Measurements from ENCODE around the gene OR5A1. TPM values are rescaled to one million over a fixed set of nuclear protein-coding genes. Genes with fewer than 3 reads are reported as not detected.

The OR5A1 gene
- polyA plus RNA-seq, 2 donors: not detected

- H3K27ac ChIP-seq (ENCODE audit: low read depth in 2 of 2, low read length in 1 of 2): no peak overlapping the region
- no peaks in the 10 kb centered on the region for H3K9me3 ChIP-seq (ENCODE audit: control insufficient read depth in 2 of 2, insufficient read depth in 1 of 2, low read depth in 1 of 2, low read length in 1 of 2)
- no peak overlapping the region for H3K4me3 ChIP-seq (ENCODE audit: low read depth in 1 of 2, low read length in 2 of 2)
- H3K36me3 ChIP-seq (ENCODE audit: control insufficient read depth in 2 of 2, insufficient read depth in 2 of 2, low read length in 1 of 2): no peaks in the 10 kb centered on the region
- 36 to 44% methylated on average over 5 of the region's 5 CpGs for WGBS, 2 donors
- no peaks in the 10 kb centered on the region for H3K4me1 ChIP-seq (ENCODE audit: control insufficient read depth in 2 of 2, insufficient read depth in 2 of 2, low read length in 1 of 2)
- no peaks in the 10 kb centered on the region for H3K27me3 ChIP-seq (ENCODE audit: control insufficient read depth in 1 of 2, insufficient read depth in 2 of 2, low read length in 2 of 2)
These were observed 26.9 kb downstream of the OR5A1 start for GRCh38 chr11:59463190-59463641.

- Histone ChIP-seq H3K4me3 (ENCODE audit: low read depth in 1 of 2, low read length in 2 of 2) (no peak within 1 kb of the TSS), H3K27me3 (ENCODE audit: control insufficient read depth in 1 of 2, insufficient read depth in 2 of 2, low read length in 2 of 2) (no peaks in the 10 kb centered on the region), H3K36me3 (ENCODE audit: control insufficient read depth in 2 of 2, insufficient read depth in 2 of 2, low read length in 1 of 2) (no peaks in the 10 kb centered on the region), H3K4me1 (ENCODE audit: control insufficient read depth in 2 of 2, insufficient read depth in 2 of 2, low read length in 1 of 2) (no peaks in the 10 kb centered on the region), H3K27ac (ENCODE audit: low read depth in 2 of 2, low read length in 1 of 2) (no peak within 1 kb of the TSS), H3K9me3 (ENCODE audit: control insufficient read depth in 2 of 2, insufficient read depth in 1 of 2, low read depth in 1 of 2, low read length in 1 of 2) (no peaks in the 10 kb centered on the region)
These were observed 36.7 kb downstream of the OR5A1 start, which contains the start of gene OR4D10 for GRCh38 chr11:59473015-59473414. Gene OR4D10, plus strand, starts transcription at chr11:59473315. Its CDS starts 4,115 bp downstream, at chr11:59477430.

- H3K27me3 ChIP-seq (ENCODE audit: control insufficient read depth in 1 of 2, insufficient read depth in 2 of 2, low read length in 2 of 2): no peaks in the 10 kb centered on the region
- no peaks in the 10 kb centered on the region for H3K36me3 ChIP-seq (ENCODE audit: control insufficient read depth in 2 of 2, insufficient read depth in 2 of 2, low read length in 1 of 2)
- H3K9me3 ChIP-seq (ENCODE audit: control insufficient read depth in 2 of 2, insufficient read depth in 1 of 2, low read depth in 1 of 2, low read length in 1 of 2): no peaks in the 10 kb centered on the region
- no peaks in the 10 kb centered on the region for H3K4me1 ChIP-seq (ENCODE audit: control insufficient read depth in 2 of 2, insufficient read depth in 2 of 2, low read length in 1 of 2)
- no peak overlapping the region for H3K4me3 ChIP-seq (ENCODE audit: low read depth in 1 of 2, low read length in 2 of 2)
- H3K27ac ChIP-seq (ENCODE audit: low read depth in 2 of 2, low read length in 1 of 2): no peak overlapping the region
- WGBS, 2 donors: 61 to 62% methylated on average over 9 of the region's 9 CpGs
These were observed 38.9 kb downstream of the OR5A1 start for GRCh38 chr11:59475176-59475575.

GRCh38 chr11:59479906-59480305 is 43.6 kb downstream of the OR5A1 start:
- no peaks in the 10 kb centered on the region for H3K9me3 ChIP-seq (ENCODE audit: control insufficient read depth in 2 of 2, insufficient read depth in 1 of 2, low read depth in 1 of 2, low read length in 1 of 2)
- no peaks in the 10 kb centered on the region for H3K4me1 ChIP-seq (ENCODE audit: control insufficient read depth in 2 of 2, insufficient read depth in 2 of 2, low read length in 1 of 2)
- no peak overlapping the region for H3K27ac ChIP-seq (ENCODE audit: low read depth in 2 of 2, low read length in 1 of 2)
- no peaks in the 10 kb centered on the region for H3K36me3 ChIP-seq (ENCODE audit: control insufficient read depth in 2 of 2, insufficient read depth in 2 of 2, low read length in 1 of 2)
- H3K27me3 ChIP-seq (ENCODE audit: control insufficient read depth in 1 of 2, insufficient read depth in 2 of 2, low read length in 2 of 2): no peaks in the 10 kb centered on the region
- H3K4me3 ChIP-seq (ENCODE audit: low read depth in 1 of 2, low read length in 2 of 2): no peak overlapping the region

DNA sequence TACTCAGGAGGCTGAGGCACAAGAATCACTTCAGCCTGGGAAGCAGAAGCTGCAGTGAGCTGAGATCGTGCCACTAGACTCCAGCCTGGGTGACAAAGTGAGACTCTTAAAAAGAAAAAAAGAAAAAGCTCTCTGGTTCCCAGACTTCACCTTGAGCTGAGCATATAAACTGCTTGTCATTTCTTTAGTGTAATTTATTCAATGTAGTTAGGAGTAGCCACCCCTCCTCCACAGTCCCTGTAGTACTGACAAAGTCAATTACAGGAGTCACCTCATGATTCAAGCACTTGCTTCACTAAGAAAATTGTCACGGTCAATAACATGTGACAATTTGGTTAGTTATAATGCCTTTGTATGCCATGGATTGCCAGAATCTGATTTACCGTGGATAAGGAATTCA is 44.1 kb downstream of the OR5A1 start:
- no peaks in the 10 kb centered on the region for H3K27me3 ChIP-seq (ENCODE audit: control insufficient read depth in 1 of 2, insufficient read depth in 2 of 2, low read length in 2 of 2)
- no peak overlapping the region for H3K4me3 ChIP-seq (ENCODE audit: low read depth in 1 of 2, low read length in 2 of 2)
- no peaks in the 10 kb centered on the region for H3K4me1 ChIP-seq (ENCODE audit: control insufficient read depth in 2 of 2, insufficient read depth in 2 of 2, low read length in 1 of 2)
- WGBS, 2 donors: 81 to 86% methylated on average over 3 of the region's 3 CpGs
- no peaks in the 10 kb centered on the region for H3K9me3 ChIP-seq (ENCODE audit: control insufficient read depth in 2 of 2, insufficient read depth in 1 of 2, low read depth in 1 of 2, low read length in 1 of 2)
- H3K36me3 ChIP-seq (ENCODE audit: control insufficient read depth in 2 of 2, insufficient read depth in 2 of 2, low read length in 1 of 2): no peaks in the 10 kb centered on the region
- H3K27ac ChIP-seq (ENCODE audit: low read depth in 2 of 2, low read length in 1 of 2): no peak overlapping the region

Other genes with a start within 250 kb of the OR5A1 start
- gene MPEG1, start 223.5 kb upstream of the OR5A1 start, polyA plus RNA-seq: 1 to 10 TPM in 1 of 2 donors, under 1 TPM in 1; 0.61 to 1.3 TPM
- not detected for gene OR5AN1, start 77.6 kb upstream of the OR5A1 start, polyA plus RNA-seq
- not detected for gene OR5A2, start 10.1 kb upstream of the OR5A1 start, polyA plus RNA-seq
- not detected for gene OR4D6, start 20.5 kb downstream of the OR5A1 start, polyA plus RNA-seq
- not detected for gene OR4D10, start 36.8 kb downstream of the OR5A1 start, polyA plus RNA-seq
- gene OR4D11, start 67.1 kb downstream of the OR5A1 start, polyA plus RNA-seq: not detected
- gene OR4D9, start 75.1 kb downstream of the OR5A1 start, polyA plus RNA-seq: not detected
- 10 to 100 TPM in 1 of 2 donors, 1 to 10 TPM in 1; 7.5 to 13.6 TPM for gene OSBP, start 179.3 kb downstream of the OR5A1 start, polyA plus RNA-seq
- gene PATL1, start 232.6 kb downstream of the OR5A1 start, polyA plus RNA-seq: 10 to 100 TPM in 1 of 2 donors, 1 to 10 TPM in 1; 7.3 to 12.6 TPM